ENCODE data around the gene SLC34A3.
A peak's percentile ranks its signal among the peaks of the same experiment; 100 is the strongest.

Gene SLC34A3

DNA sequence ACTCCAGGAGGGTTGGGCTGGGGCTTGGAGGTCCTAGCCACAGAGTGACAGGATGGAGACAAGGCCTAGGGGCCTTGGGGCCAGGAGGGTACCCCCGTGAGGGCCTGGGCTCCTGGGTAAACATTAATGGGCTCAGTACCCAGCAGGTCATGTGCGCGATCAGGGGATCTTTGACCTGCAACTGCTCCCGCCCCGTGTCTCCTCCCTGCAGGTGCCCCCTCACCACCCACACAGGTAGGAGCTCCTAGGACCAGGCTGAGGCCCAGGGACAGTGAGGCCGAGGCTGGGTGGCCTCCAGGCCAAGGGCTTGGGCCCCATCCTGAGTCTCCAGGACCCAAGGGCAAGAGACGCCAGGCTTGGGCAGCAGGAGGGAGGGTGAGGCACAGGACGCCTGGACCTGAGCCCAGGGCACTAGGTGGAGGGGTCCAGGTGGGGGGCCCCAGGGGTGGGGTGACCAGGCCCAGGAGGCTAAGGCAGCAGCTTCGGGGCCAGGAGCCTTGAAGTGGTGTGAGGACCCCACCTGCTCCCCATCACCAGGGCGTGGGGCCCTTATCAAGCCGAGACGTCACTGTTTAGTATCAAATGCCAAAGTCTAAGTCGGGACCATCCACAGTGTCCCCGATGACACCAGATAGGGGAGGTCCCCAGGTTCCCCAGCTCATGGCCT lies at the start of gene SLC34A3:
Gene SLC34A3, plus strand, starts transcription at position 197 of the 667 bp plus-strand sequence. CDS start 802 bp downstream, outside the sequence.
- no peak for DNase-seq

DNA sequence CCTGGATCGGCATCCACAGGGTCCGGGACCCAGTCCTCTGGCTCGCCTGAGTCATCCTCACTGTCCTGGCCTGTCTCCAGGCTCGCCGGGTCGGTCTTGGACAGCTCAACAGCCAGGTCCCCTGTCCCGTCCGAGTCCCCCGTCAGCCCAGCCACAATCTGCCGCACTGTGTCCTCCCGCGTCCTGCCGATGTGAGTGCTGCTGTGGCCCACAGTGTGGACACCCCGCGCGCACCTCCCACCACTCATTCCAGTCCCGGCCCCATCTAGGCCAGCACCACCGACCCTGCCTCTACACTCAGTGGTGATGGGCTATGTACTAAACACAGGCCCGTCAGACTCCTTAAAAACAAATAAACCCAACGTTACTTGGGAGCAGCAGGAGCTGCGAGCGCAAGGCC lies 49.0 kb upstream of the SLC34A3 start:
- no peak for DNase-seq

DNA sequence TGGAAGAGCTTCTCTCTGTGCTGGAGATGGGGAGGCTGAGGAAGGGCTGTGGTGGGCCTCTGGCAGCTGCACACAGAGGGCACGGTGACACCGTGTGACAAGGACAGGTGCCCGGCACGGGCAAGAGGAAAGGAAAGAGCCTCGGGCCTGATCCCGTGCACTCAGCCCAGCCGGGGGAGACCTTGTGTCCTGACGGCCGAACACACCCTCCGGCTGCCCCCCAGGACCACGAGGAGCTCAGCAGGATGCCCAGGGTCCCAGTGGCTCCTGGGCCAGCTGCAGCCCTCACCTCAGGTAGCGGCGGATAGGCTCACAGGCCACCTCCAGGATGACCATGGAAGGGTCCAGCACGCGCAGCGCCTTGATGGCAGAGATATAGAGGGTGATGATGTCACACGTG lies 47.9 kb upstream of the SLC34A3 start:
- DNase-seq: no peak

DNA sequence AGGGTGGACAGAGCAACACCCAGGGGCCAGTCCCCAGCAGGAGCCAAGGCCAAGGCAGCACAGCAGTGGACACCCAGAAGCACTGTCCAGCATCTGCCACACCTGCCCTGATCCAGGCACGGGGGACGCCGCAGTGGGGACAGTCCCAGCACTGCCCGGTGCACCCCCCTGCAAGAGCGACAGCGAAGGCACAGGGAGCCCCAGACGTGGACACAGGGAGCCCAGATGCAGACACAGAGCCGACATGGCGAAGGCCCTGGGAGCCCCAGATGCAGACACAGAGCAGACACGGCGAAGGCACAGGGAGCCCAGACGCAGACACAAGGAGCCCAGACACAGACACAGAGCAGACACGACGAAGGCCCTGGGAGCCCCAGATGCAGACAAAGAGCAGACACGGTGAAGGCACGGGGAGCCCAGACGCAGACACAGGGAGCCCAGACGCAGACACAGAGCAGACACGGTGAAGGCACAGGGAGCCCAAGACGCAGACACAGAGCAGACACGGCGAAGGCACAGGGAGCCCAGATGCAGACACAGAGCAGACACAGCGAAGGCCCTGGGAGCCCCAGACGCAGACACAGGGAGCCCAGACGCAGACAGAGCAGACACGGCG lies 46.6 kb upstream of the SLC34A3 start:
- no peak for DNase-seq

DNA sequence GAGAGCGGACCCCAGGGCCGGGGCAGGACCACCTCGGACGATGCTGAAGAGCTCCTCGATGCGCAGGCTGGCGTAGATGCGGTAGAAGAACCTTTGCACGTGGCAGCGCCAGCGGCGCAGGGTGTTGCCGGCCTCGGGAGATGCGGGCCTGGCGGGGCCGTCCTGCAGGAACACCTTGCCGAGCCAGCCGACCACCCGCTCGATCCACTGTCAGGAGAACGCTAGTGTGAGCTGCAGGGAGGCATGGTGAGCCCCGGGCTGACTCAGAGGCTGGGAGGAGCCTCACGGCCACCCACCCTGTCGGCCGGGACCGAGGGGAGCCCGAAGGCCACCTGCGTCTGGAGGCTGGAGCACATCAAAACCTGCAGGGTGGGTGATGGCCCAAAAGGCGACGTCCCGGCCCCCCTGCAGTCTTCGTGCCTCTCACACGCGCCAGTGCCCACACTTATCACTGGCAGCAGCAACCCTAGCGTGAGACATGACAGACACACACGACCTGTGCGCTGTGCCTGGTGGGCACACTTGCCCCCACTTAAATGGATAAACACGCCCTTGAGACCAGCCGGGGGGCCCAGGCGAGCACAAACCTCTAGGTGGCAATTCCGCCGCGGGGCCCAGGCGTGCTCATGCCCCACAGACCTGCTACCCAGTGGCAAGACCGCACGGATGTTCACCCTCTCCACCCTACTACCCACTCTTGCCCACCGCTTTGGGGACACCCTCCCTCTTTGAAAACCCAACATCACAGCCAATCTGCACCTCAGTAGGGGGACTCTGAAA lies 45.6 kb upstream of the SLC34A3 start:
- no peak for DNase-seq

DNA sequence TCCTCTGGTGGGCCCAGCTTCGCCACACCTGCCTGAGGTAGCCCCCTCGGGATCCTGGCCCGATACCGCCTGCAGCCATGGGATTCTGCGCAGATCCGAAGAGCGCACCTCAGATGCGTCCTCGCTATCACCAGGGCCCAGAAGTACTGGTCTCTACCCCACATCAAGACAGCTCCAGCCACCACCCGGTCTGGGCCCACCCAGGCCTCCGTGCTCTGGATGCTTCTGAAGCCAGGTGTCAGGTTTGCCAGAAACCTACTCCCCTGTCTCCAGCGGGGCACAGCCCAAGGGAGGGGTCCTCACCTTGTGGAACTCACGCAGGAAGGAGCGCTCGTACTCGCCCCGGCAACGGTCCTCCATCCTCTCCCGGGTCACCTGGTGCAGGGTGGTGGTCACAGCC lies 44.8 kb upstream of the SLC34A3 start:
- no peak for DNase-seq

DNA sequence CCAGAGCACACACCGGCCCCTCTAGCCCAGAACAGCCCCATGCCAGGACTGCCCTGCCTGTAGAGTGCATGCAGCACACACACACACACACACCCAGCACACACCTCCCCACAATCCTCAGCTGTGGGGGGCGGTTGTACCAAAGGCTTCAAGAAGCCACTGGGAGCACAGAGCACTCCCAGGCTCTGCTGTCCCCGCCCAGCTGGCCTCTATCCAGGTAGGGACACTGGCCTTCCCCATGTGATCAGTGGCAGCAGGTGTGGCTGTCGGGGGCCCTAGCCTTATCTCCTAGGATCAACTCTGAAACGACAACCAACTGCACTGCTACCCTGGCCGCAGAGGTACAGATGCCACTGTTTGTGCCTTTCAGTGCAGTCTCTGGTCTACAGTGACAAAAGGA lies 44.3 kb upstream of the SLC34A3 start:
- no peak for DNase-seq

DNA sequence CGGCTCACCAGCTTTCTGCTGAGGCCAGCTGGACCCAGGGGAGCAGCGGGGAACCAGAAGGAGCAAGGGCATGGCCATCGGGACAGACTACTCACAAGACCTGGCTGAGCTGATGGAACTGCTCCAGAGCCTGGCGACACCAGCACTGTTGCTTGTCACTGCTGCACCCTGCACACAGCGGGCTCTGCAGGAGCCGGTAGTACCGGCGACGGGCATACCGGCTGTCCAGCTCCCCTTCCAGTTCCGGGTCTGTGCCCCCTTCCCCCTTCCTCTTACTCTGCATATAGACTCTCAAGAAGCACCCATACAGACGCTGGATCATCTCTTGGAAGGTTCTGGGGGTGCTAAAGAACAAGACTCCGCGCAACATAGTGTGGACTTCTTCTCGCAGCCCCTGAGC lies 43.3 kb upstream of the SLC34A3 start:
- DNase-seq: no peak

DNA sequence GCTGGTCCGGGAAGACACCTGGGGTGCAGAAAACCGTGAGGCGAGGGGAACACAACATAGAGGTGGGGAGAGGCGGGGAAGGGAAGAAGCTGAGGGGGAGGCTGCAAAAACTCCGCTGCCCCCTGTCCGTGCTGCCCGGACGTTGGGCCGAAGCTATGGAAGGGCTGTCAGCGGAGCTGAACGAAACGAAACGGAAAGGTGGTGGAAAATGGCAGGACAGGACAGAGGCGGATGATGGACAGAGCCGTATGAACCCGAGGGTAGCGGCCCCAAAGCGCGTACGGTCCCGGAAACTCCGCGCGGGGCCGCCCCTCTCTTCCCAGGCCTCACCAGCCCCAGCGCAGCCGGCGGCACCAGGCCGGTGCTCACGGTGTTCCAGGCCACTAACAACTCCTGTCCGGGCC lies 42.6 kb upstream of the SLC34A3 start:
- DNase-seq: no peak

DNA sequence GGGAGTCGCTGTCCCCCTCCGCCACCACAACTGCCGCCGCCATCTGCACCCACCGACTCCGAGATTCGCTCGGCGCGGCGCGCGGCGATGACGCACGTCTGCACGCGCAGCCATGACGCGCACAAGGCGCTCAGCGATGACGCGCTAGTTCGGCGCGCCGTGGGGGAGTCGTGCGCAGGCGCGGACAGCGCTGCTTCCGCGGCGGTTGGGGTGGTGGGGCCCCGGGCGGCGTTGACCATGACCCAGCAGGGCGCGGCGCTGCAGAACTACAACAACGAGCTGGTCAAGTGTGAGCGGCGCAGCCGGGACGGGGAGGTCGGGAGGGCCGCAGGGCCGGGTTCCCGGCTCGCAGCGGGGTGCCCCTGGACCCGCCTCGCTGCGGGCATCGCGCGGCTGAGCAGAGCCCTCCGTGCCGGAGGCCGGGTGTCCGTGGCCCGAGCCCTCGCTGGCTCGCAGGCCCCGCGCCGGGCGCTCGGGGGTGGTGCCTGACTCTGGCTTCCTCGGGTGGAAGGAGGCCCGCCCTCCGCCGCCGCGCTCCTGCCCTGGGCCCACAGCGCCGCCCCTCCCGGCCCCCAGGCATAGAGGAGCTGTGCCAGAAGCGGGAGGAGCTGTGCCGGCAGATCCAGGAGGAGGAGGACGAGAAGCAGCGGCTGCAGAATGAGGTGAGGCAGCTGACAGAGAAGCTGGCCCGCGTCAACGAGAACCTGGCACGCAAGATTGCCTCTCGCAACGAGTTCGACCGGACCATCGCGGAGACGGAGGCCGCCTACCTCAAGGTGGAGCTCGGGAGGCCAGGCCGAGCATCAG lies 42.0 kb upstream of the SLC34A3 start, which contains the start of the genes ANAPC2 and SSNA1:
Gene ANAPC2, minus strand, starts transcription at position 71 of the 807 bp plus-strand sequence. Its CDS starts 28 bp downstream, at position 43.
Gene SSNA1, plus strand, starts transcription at position 187 of the 807 bp plus-strand sequence. Its CDS starts 51 bp downstream, at position 238.
- DNase-seq: peak; percentile 93 to 95

DNA sequence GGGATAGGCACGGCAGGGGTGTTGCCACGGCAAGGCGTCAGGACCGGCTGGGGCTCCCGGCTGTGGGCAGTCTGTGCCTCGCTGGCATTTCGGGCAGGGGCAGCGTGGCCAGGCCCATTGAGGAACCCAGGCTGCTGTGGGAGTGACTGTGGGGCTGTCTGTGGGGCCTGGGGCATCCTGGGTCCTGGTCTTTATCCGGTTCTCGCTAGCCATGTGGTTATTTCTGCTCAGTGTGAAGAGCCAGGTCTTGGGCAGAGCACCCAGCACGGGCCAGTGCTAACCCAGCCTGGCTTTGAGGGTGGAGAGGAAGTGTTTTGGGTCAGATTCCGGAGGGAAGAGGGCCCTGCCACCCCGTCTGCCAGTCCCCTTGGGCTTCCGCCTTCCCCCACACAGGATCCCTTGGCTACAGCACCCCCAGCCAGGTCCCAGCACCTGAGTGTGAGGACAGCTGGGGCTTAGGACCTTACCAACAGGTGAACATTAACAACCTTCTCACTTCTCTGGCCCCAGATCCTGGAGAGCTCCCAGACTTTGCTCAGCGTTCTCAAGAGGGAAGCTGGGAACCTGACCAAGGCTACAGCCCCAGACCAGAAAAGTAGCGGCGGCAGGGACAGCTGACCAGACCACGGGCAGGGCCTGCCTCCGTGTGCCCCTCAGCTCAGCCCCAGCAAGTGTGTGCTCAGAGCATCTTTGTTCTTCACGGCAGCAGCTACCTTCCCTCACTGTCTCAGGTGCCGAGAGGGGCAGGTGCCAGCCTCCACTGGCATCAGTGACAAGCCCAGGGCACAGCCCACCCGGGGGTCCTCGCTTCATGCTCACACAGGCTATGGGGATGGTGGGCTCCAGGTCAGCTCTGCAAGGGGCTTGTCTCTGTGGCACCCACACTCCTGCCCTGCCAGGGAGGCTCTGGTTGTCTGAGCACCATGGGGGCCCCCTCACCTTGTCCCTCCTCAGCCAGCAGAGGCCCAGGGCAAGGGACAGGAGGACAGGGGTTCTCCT lies 41.1 kb upstream of the SLC34A3 start:
- no peak for DNase-seq

DNA sequence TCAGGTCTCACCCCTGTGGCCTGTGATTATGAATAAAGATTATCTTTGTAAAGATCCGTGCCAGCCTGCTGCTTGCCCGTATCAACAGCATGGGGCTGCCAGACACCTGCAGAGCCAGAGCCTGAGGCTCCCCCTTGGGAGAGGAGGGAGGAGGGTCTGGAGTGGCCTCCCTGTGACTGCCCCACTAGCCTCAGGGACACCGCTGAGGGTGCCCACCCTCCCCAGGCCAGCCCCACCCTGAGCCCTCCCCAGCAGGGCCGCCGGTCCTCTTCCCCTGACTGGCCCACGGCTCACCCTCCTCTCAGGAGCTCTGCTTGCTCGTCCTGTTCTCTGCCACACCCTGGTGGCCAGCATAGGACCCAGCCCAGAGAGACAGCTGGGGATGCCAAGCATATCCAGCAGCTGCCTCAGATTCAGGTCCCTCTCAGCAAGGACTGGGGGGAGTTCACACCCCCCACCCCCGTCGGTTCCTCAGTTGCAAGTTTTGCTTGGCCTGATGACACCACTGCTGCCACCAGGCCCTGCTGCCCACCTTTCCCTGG lies 40.3 kb upstream of the SLC34A3 start:
- DNase-seq: no peak

DNA sequence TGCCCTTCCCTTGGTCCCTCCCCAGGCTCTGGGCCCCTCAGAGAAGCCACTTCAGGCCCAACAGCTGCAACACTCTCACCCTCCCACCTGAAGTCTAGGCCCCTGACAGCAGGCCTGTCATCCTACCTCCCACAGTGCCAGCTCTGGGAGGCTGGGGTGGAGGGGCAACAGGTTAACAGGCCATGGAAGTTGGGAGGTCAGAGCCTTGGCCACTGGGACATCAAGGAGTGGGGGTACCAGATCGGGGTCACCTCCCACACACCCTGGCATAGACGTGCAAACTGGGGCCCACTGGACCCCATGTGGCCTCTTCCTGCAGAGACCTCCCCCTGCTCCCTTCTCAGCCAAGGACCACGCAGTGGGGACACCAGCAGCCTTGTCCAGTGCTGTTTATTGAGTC lies 39.5 kb upstream of the SLC34A3 start:
- DNase-seq: no peak

DNA sequence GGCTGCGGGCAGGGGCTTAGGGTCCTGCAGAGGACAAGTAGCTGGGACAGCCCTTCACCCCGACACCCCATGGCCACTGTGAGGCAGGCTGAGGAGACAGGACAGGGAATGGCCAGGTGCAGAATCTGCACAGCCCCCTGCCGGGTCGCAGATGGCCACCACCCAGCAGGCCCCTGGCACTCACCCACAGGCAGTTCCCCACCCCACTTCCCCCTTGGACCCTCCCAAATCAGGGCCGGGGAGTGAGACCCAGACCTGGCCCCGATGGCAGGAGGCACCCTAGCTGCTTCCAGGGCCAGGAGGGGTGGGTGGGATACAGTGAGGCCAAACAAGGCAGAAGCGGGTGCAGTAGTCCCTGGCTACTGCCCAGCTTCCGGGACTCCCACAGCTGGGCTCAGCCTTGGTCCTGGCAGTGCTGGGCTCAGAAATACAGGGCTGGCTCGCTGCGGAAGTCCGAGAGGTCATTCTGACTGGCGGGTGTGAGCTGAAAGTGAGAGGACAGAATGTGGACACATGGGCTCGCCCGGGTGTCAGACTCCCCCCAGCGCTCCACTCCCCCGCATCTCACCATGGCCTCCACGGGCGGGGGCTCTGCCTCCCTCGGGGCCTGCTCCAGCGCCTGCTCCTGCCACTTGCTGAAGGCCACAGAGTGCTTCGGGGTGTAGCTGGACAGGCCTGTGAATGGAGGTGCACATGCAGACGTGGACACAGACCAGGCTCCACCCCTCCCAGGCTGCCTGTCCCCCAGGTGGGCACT lies 38.8 kb upstream of the SLC34A3 start:
- no peak for DNase-seq

DNA sequence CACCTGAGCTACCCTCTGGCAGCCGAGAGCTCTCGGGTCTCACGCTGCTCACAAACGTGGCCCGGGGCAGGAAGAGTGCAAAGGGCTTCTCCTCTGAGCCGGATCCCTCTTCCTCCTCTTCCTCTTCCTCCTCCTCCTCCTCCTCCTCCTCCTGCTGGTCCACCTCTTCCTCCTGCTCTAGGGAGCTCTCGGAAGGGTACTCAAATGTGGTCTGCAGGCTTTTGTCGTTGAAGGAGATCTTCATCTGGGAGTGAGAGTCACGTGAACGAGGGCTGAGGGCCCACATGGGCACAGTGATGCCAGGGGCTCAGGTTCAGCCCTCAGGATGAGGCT lies 38.3 kb upstream of the SLC34A3 start:
- no peak for DNase-seq

DNA sequence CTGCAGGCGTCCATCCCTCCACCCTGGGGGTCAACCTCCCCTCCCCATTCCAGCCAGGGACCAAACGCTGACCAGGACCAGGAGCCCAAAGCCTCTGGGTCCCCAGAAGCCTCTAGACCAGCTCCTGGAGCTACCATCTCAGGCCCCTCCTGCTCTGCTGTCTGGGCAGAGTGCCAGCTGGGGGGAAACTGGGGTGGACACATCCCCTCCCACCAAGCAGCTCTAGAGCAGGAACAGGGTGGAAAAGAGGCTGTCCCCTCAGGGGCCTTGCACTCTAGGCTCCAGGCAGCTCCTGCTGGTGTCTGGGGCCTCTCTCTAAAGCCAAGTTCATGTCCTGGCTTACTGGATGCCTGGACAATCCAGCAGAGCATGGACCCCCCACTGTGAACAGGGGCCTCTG lies 37.8 kb upstream of the SLC34A3 start:
- DNase-seq: no peak

DNA sequence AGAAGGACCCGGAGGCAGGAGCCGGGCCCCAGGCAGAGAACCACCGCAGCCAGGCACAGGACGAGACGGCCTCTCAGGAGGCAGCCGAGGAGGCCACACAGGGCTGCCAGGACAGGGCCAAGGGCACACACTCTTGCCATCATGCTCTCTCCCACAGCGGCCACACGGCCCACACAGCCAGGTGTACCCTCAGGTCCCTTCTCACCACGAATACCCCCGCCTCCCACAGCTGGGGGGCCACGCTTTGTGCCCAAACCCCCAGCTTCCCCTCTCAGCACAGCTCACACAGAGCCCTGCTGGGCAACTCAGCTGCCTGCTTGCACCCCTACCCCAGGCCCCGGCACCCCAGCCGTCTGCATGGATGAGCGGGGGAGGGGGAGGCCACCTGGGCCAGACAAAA lies 36.9 kb upstream of the SLC34A3 start:
- no peak for DNase-seq

DNA sequence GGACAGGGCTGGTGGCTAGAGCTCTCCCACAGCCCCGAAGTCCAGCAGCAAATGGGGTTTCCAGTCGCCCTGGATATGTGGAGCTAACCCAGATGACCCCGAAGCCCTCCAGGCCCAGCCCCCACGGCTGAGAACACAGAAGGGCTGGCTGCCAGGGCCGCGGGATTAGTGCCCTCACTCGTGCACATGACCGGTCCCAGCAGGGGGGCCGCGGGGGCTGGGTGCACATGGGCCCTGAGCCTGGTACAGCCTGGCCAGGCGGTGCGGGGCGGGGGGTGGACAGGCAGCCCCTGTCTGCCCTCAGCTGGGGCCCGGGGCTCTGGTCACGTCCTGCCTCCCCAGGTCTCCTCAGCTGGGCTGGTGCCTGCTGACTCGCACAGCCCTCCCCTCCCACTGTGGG lies 36.3 kb upstream of the SLC34A3 start:
- no peak for DNase-seq

DNA sequence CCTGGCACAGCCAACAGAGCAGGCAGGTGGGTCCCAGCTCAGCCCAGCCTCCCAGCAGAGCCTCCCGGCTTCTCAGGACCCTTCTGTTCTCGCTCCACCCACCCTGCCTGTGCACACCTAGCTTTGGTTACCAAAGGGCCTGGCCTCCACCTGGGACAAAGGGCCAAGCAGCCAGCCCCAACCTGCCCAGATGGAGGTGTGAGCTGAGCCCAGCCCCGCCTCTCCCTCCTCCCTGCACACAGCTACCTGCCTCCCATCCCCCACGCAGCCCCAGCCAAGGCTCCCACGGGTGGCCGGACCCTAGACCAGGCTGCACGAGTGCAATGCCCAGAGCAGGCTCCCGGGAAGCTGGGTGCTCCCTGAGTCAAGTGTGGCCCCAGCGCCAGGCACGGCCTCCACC lies 35.8 kb upstream of the SLC34A3 start:
- DNase-seq: no peak

DNA sequence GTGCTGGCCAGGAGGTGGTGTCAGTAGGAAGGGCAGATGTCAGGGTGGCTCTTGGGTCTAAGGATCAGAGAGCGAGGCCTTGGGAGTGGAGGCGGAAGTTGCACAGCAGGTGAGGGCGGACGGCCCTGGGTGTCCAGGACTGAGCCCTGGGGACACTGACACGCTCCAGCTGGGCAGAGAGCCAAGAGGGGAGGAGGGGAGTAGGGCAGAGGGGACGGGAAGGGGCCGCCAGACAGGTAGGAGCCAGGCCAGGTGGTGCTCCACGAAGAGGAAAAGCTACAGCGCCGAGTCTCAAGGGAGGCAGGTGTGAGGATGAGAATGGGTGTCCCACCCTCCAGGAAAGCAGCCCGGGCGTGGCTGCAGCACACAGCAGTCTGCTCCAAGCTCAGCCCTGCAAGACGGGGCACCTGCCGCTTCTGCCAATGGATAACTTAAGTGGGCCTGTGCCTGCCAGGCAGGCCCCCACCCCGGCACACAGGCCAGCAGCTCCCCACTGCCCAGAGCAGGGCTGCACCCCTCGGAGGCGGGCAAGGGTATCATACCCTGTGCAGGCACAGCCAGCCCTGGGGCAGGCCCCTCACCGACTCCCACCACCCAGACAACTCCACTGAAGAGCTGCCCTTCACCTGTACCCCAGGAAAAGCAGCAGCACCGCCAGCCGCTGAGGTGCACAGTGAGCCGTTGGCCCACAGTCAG lies 35.0 kb upstream of the SLC34A3 start:
- no peak for DNase-seq

All from stimulated activated CD4-positive, alpha-beta T cell treated with anti-CD3 and anti-CD28 coated beads, Interleukin-2, amount 100 ng/mL, for 24 hours (primary cell).